Right forelimb (tissue), 1 donor: ENCODE data around the gene SMKR1.
"Not testable (repeated sequence)": the region's sequence is repeated elsewhere in the genome, so short reads cannot be mapped to it uniquely, and the experiment has no call there.

ENCODE experiments used
- DNase-seq: peaks from one replicate; pipeline ENCODE4 v3.0.0-alpha.2; 2018

The SMKR1 gene

DNA sequence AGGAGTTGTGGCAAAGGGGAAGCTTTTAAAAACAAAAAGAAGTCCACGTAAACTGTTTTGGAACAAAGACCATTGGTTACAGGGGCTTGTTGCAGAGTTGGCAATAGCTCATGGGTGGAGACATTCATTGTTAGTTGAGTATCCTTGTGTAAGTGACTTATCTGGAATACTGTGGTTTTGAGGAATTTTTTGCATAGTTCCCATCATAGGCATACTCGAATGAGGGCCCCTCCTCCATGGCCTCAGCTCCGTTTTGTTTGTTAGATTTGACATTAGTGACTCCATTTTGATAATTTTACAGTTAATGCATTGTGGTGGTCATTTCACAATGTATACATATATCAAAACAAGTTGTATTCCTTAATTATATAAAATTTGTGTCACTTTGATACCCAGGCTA lies 12.8 kb upstream of the SMKR1 start:
- DNase-seq: no peak

DNA sequence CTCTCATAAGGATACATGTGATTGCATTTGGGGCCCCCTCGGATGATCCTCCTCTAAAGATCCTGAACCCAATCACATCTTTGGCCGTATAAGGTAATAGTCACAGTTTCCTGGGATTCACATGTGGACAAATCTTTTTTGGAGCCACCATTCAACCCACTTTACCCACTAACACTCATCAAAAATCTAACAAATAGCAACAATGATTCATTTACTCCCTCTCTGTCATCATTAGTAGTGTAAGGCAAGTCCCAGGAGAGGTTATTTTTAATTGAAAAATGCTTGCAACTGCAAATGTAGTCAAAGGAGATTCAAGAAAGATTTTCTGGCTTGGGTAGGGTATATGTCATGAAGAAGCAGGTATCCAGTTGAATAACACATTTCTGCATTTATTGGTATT lies 9.9 kb upstream of the SMKR1 start:
- DNase-seq: no peak

DNA sequence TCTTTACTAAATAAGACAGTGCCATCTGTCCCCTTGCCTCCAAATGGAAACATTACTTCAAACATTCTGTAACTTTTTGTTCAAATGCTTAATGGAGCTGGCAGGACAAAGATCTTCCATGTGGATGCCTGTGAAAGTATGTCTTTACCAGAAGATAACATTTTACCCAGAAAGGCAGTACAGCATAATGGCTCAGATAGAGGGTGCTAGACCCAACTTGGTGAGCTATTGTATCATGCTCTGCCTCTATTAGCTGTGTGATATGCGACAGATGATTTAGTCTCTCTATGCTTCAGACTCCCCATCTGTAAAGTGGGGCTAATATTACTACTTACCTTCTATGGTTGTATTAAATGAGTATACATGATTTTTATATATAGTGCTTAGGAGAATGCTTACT lies 8.8 kb upstream of the SMKR1 start:
- no peak for DNase-seq

DNA sequence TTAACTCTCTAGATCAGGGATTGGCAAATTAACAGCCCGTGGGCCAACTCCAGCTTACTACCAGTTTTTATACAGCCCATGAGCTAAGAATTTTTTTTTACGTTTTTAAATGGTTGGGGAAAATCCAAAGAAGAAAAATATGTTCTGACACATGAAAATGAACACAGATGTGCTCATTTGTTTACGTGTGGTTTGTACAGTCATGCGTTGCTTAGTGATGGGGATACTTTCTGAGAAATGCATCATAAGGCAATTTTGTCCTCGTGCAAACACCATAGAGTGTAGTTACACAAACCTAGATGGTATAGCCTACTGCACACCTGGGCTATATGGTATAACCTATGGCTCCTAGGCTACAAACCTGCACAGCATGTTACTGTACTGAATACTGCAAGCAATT lies 8.3 kb upstream of the SMKR1 start:
- DNase-seq: no peak

DNA sequence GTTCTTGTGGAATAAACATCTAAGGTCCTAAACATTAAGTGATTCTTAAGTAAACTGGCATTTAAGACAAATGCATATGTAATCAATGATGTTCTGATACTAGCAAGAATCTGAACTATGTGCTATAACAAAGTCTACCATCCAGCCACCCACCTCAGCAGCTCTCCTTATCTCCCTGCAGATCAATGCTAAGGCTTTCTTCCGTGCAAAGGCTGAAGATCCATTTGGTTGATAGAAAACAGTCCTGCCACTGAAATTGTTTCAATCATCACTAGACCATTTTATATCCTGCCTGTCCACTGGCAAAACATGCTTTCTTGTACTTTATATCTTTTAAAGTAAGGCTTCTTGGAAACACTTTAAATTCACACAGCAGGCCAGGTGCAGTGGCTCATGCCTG lies 6.3 kb upstream of the SMKR1 start:
- DNase-seq: no peak

DNA sequence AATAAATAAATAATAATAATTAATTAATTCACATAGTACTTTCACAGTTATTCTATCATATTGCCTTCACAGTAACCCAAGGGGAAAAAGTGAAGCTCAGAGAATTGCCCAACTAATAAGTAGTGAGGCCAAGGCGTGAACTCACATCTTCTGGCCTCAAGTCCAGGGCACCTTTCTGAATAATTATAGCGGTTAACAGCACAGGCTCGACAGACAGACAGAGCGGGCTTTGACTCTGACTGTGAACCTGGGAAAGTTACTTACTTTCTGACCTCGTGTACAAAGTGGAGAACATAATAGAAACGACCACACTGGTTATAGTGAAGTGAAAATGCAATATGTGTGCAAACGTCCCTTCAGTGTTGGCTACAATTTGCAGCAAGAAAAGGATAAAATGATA lies 5.7 kb upstream of the SMKR1 start:
- DNase-seq: no peak

DNA sequence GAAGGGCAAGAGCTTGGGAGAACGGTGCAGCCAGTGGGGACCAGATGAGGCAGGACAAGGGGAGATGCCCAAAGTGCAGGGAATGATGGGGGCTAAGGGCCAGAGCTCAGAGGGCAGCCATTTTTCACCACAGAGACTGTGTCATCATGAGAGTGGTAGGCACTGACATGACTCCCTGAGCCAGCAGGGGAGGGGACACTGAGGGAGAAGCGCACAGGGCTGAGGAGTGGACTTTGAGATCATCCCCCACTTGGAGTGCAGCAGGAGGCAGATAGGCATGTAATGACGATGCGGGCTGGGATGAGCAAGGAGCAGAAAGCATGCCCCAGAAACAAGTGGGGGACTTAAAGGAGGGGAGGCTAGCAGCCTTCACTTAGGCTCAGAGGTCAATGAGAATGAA lies 5.2 kb upstream of the SMKR1 start:
- no peak for DNase-seq

DNA sequence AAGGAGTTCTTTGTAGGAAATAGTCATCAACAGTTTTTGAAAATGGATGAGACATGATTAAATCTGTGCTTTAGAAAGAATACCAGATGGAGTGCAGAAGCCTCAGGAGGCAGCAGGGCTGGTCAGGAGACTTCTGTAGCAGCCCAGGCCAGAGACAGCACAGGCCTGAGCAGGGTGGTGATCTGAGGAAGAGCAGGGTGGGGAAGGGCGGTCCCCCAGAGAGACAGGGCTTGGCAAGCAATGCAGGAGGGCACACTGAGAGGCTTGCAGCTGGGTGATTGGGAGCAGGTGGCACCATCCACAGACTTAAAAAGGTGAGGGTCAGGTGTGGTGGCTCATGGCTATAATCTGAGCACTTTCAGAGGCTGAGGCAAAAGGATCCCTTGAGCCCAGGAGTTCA lies 4.3 kb upstream of the SMKR1 start:
- no peak for DNase-seq

DNA sequence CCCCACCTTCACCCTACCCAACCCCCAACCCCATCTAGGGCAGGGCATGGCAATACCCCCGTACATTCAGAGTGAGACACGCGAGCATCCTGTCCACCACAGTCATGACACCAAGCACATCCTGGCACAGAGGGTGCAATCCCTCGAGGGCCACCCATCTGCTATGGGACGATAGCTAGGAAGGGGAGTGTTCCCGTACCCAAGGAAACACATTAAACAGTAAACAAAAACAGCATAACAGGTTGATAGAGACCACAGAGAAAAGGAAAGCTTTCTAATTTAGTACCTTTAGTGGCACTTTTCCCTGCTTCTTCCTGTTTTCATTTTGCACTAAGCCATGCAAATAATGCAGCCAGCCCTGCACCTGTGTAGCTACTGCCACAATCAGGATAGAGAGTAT lies 2.3 kb upstream of the SMKR1 start:
- DNase-seq: no peak

DNA sequence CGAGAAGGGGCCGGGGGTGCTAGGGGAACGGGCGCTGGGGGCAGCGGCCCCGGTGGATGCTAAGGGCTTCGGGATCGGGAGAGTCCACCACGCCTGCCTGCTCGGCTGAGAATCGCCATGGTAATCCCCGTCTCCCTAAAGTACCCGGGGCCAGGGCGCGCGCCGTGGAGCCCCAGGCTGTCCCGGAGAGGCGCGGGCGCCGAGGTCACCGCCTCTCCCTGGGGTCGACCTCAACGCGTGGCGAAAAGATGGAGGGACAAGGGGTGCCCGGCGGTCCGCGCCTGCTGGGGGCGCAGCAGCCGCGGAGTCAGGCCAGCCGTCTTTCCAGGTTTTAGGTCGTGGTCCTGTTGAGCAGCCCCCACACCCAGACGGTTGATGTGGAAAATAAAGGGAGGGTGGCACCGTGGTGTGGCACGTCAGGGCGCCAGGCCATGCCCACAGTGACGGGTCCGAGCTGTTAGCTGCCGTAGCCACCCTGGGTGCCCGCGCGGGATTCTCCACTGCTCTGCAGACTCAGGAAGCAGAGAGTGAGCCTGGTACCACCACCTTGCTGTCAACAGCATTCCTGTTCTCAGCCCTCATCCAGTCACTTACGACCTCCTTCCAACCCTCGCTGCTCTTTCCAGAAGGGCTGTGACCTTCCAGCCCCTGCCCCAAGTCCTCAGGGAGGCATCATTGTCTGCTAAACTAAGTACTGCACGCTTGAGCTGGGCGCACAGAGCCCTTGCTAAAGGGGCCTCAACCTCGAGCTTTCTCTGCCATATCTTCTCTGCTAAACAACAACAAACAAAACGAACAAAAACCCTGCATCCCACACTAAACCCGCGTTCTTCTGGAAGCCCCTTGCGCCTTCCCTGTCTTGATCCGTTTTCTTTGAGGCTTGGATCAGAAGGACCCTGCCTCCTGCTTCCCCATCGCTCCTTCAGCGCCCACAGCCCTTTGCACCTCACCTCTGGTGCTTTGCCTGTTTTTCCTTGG lies 666 bp downstream of the SMKR1 start:
- DNase-seq: no peak

DNA sequence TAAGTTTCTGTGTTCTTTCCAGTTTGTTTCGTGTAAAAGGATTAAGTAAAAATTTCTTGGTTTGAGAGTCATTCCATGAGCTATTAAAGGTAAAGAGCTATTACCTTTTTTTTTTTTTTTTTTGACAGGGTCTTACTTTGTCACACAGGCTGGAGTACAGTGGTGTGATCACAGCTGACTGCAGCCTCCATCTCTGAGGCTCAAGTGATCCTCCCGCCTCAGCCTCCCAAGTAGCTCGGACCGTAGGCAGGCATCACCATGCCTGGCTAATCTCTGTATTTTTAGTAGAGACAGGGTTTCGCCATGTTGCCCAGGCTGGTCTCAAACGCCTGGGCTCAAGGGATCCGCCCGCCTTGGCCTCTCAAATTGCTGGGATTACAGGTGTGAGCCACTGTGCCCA lies 1.4 kb downstream of the SMKR1 start:
- DNase-seq: no peak

DNA sequence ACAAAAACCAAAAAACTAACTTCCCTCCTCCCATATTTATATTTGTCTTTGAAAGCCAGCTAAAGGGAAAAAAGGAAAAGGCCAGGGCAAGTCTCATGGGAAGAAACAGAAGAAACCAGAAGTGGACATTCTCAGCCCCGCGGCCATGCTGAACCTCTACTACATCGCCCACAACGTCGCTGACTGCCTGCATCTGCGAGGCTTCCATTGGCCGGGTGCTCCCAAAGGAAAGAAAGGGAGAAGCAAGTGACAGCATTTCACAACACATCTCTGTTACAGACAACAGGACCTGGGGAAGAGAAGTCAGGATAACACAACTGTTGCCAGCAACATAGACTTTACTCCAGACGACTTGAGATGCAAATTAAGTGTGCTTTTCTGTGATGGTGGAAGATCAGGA lies 9.9 kb downstream of the SMKR1 start:
- no peak for DNase-seq

DNA sequence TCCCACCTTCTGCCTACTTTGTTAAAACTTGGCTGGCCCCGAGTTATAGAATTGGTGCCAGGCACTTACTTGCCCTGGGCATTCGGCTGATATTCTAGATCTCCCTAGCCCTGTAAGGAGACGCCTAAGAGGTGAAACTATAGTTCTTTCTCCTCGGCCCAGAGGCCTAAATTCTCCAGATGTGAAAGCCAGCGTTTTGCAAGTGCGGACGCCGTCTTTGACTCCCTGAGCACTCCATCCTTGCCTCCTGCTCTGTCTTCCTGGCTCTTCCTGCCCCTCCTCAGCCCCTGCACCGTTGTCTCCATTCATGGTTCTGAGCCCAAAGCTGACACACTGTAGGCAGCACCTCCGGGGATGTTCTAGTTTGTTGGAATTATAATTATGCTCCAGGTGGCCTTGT lies 11.2 kb downstream of the SMKR1 start:
- DNase-seq: no peak

DNA sequence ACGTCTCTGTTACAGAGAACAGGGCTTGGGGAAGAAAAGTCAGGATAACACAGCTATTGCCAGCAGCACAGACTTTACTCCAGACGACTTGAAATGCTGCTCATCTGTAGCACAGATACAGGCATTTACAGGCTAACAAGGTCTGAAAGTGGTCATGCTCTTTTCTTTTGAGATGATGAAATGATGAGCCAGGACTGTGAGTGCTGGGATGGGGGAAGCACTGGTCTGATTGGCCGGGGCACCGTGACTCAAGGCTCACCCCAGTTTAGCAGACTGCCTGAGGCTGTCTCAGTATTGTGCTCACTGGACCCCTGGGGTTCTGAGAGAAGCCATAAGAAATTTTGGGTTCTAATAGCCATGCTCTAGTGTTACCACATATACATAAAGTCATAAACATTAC lies 12.4 kb downstream of the SMKR1 start:
- no peak for DNase-seq

DNA sequence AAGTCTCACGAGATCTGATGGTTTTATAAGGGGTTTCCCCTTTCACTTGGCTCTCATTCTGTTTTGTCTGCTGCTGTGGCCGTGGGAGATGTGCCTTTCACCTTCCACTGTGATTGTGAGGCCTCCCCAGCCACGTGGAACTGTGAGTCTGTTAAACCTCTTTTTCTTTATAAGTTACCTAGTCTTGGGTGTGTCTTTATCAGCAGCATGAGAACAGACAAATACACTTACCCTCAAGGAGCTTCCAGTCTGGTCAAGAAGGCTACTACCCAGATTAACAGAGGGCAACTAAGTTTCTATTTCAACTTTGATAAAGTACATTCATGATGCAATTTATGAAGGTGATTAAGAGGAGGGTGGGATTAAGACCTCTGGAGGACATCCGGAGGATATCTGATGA lies 13.1 kb downstream of the SMKR1 start:
- no peak for DNase-seq

DNA sequence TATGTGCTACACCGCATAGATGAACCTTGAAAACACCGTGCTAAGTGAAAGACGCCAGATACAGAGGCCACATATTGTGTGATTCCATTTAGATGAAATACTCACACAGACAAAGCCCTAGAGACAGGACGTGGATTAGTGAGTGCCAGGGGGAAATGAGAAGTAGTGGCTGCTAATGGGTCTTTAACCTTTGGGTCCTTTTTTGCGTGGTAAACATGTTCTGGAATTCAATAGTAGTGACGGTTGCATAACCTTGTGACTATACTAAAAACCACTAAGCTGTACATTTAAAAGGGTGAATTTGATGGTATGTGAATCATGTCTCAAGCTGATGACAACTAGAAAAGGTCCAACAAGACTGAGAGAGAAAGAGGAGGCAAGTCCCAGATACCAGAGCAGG lies 15.6 kb downstream of the SMKR1 start:
- no peak for DNase-seq

DNA sequence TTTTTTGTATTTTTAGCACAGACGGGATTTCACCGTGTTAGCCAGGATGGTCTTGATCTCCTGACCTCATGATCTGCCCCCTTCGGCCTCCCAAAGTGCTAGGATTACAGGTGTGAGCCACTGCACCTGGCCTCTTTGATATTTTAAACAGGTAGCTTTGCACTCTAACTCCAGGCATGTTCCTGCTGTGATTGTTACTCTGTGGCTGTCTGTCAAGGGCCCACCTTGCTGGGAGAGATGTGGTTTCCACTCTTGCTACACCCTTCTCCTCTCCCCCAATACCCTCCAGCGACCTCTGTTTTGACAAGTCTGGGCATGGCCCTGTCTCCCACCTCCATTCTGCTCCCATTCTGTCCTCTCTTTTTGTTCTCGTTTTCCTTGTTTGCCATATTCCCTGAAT lies 17.1 kb downstream of the SMKR1 start:
- DNase-seq: no peak

DNA sequence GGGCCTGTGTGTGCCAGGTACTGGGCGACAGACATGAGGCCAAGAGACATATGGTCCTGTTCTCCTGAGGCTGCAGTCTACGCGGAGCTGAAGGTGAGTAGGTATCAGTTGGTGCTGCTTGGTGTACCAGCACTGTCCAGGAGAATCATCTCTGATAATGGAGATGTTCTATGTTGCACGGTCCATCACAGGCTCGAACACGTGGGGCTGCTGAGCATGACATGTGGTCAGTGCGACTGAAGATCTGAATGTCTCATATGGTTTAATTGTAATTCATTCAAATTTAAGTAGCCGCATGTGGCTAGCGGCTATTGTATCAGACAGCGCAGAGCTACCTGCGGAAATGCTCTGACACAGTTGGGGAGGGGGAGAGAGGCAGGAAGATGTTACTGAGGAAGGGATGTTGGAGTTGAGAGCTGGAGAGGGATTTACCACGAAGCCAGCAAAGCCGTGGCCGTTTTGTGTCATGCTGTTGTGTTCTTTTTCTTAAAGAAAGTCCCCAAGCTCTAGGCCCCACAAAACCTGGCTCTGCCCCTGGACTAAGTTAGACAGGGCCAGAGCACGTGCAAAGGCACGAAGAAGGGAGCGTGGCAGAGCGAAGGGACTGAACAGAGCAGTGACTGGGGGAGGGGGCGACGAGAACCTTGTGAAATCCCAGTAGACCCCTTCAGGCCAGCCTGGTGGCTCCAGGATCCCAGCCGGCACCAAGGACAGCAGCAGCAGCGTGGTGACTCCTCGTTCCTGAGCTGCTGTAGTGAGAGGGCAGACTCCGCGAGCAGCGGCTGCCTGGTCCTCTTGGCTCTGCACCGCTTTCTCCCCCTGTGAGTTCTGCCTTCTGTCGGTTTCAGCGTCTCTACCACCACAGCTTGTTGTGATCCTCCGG lies 20.0 kb downstream of the SMKR1 start:
- no peak for DNase-seq

DNA sequence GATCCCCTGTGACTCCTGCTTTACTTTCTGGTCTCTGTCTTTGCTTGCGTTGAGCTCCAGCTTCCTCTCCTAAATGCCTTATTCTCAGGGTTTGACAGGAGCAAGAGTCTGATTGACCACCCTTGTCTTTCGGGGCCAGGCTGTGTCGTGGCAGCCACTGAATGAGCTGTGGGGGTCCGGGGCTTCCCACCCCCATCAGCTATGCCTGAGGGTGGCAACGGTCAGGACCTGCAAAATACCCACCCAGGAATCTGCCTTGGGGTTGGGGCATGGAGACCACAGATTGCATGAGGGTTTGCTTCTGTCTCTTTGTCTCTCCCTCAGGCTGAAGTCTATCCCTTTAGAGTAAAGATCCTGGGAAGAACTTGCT lies 20.6 kb downstream of the SMKR1 start:
- DNase-seq: no peak

DNA sequence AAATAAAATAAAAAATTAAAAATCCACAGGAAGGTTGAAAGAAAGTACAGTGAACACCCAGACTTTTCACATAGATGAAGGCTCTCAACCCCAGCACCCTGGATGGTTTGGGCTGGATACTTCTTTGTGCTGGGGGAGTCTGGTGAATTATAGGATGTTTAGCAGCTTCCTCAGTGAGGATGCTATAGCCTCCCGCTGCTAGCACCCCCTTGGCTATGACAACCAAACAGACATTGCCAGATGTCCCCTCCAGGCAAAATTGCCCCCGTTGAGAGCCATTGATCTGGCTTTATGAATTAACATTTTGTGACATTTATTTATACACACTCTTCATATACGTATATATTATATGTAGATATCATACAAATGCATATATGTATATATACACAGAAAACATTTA lies 21.6 kb downstream of the SMKR1 start:
- DNase-seq: no peak

DNA sequence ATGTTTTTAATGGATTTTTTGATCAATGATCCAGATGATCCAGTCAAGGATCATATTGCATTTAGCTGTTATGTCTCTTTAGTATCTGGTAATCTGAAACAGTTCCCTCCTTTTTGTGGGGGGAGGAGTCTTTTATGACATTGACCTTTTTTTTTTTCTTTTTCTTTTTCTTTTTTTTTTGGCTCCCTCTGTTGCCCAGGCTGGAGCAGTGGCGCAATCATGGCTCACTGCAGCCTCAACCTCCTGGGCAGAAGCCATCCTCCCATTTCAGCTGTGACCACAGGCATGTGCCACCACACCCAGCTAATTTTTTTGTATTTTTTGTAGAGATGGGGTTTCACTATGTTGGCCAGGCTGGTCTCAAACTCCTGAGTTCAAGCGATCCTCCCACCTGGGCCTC lies 22.1 kb downstream of the SMKR1 start:
- not testable (repeated sequence) for DNase-seq

DNA sequence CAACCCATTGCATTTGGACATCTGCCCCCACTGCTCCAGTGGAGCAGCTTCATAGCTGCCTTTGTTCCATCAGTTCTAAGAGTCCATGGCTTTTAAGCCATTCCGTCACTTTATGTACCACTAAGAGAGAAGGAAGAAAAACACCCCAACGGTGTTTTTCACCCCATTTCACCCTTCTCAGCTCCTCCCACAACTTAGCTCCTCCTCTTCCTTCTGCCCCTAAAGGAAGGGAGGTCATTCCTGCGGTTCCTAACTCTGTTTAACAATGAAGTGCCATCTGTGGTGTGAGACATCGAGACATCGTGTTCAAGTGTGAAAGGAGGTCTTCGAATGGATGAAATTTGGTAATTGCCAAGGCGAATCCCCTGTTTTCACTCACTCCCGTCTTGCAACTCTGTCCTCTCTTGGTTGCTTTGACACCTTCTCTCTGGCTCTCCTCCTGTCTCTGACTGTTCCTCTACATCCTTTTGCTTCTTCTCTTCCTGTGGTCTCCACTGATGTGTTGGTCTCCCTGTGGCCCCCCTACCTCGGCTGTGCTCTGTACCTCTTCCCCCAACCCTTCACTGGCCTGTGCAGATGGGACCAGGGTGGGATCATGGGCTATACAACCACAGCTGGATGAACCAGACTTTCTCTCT lies 23.0 kb downstream of the SMKR1 start:
- DNase-seq: no peak

DNA sequence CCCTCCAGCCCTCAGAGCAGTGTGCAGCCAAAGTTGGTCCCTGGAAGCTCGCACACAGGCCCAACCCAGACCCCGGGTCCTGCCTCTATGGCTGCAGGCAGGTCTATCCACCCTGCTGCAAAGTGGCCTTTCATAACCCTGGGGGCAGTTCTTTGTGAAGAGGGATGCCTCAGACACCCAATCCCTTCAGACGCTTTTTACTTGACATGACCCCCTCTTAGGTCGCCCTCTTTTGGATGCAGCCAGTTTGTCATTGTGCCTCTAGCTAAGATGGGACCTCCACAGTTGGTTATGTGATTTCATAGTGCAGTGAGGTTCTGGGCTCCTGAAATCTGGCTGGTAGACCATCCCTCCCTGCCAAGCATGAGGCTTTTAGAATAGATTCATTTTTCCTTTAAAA lies 27.3 kb downstream of the SMKR1 start:
- no peak for DNase-seq
